Measurements from ENCODE around the gene EFNB2. TPM values are rescaled to one million over a fixed set of nuclear protein-coding genes. Genes with fewer than 3 reads are reported as not detected.

The EFNB2 gene
- total and polyA plus RNA-seq, 9 of the 15 experiments (the other 6 are each of a cell fraction or from before 2014, with no cell fraction given) = 0.01 to 0.29 (median 0.18) TPM

DNA sequence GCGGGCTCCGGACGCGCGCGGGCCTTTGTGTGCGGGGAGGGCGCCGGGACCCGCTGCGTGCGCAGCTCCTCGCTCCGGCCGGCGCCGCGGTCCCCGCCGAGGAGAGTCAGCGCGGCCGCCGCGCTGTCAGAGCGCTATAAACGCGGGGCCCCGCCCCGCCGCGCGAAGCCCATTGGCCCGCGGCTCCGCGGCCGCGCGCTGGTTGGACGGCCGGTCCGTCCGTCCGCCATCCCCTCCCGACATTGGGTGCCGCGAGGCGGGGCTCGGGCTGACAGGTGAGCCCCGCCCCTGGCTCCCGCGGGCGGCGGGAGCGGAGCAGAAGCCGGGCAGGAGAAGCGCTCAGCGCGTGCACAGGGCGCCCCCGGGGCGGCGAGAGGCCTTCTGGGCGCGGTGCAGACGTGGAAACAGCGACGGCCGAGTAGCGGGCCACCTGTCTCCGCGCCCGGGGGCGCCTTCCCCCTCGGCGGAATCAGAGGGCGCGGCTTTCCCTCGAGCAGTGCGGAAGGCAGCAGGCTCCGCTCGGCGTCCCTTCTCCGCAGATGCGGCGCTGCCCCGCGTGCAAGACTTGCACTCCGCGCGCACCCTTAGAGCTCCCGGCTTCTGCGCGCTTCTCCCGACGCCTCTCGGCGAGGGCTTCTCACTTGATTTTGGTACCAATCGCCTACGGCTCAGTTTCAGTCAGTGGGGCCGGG is at the start of gene EFNB2 (continued):
- TF ChIP-seq ZNF41 (CRISPR knock-in tag; conservative IDR thresholded peaks at IDR 0.05) = no peak
- TF ChIP-seq L3MBTL2 (IDR thresholded peaks at IDR 0.05) = peak; percentile 89
- peak; percentile 22 for TF ChIP-seq KDM5B (IDR thresholded peaks at IDR 0.05; ENCODE audit: insufficient replicate concordance, low read depth, low read length)
- TF ChIP-seq, protein P1, sequence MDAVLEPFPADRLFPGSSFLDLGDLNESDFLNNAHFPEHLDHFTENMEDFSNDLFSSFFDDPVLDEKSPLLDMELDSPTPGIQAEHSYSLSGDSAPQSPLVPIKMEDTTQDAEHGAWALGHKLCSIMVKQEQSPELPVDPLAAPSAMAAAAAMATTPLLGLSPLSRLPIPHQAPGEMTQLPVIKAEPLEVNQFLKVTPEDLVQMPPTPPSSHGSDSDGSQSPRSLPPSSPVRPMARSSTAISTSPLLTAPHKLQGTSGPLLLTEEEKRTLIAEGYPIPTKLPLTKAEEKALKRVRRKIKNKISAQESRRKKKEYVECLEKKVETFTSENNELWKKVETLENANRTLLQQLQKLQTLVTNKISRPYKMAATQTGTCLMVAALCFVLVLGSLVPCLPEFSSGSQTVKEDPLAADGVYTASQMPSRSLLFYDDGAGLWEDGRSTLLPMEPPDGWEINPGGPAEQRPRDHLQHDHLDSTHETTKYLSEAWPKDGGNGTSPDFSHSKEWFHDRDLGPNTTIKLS (IDR thresholded peaks at IDR 0.05; ENCODE audit: borderline replicate concordance, low read depth) = peak; percentile 35; the same call in 1 of the 2 replicates
- TF ChIP-seq JUNB (CRISPR knock-in tag; conservative IDR thresholded peaks at IDR 0.05) = no peak
- no peak for TF ChIP-seq GATAD2B (IDR thresholded peaks at IDR 0.05; ENCODE audit: borderline replicate concordance)
- TF ChIP-seq ETV5 (CRISPR knock-in tag; IDR thresholded peaks at IDR 0.05; ENCODE audit: low read depth) = no peak
- TF ChIP-seq, protein P2, sequence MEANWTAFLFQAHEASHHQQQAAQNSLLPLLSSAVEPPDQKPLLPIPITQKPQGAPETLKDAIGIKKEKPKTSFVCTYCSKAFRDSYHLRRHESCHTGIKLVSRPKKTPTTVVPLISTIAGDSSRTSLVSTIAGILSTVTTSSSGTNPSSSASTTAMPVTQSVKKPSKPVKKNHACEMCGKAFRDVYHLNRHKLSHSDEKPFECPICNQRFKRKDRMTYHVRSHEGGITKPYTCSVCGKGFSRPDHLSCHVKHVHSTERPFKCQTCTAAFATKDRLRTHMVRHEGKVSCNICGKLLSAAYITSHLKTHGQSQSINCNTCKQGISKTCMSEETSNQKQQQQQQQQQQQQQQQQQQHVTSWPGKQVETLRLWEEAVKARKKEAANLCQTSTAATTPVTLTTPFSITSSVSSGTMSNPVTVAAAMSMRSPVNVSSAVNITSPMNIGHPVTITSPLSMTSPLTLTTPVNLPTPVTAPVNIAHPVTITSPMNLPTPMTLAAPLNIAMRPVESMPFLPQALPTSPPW (CRISPR knock-in tag; IDR thresholded peaks at IDR 0.05) = peak; percentile 61; the same call in 1 of the 2 replicates
- TF ChIP-seq, protein P3, sequence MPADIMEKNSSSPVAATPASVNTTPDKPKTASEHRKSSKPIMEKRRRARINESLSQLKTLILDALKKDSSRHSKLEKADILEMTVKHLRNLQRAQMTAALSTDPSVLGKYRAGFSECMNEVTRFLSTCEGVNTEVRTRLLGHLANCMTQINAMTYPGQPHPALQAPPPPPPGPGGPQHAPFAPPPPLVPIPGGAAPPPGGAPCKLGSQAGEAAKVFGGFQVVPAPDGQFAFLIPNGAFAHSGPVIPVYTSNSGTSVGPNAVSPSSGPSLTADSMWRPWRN (IDR thresholded peaks at IDR 0.05; ENCODE audit: low read depth) = no peak
- TF ChIP-seq RBFOX2 (IDR thresholded peaks at IDR 0.05; ENCODE audit: low read depth, low read length) = peak; percentile 64
- TF ChIP-seq ETV1 (tag; conservative IDR thresholded peaks at IDR 0.05; ENCODE audit: low read depth) = no peak
- peak; percentile 100 for TF ChIP-seq RBM25 (IDR thresholded peaks at IDR 0.05; ENCODE audit: low read depth, low read length, severe bottlenecking)
- TF ChIP-seq FOS (IDR thresholded peaks at IDR 0.05; ENCODE audit: extremely low read depth, insufficient read length) = peak; percentile 95
- TF ChIP-seq, protein P4, sequence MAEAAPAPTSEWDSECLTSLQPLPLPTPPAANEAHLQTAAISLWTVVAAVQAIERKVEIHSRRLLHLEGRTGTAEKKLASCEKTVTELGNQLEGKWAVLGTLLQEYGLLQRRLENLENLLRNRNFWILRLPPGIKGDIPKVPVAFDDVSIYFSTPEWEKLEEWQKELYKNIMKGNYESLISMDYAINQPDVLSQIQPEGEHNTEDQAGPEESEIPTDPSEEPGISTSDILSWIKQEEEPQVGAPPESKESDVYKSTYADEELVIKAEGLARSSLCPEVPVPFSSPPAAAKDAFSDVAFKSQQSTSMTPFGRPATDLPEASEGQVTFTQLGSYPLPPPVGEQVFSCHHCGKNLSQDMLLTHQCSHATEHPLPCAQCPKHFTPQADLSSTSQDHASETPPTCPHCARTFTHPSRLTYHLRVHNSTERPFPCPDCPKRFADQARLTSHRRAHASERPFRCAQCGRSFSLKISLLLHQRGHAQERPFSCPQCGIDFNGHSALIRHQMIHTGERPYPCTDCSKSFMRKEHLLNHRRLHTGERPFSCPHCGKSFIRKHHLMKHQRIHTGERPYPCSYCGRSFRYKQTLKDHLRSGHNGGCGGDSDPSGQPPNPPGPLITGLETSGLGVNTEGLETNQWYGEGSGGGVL (CRISPR knock-in tag; IDR thresholded peaks at IDR 0.05) = no peak
- no peak for TF ChIP-seq NR4A1 (CRISPR knock-in tag; IDR thresholded peaks at IDR 0.05)
- no peak for TF ChIP-seq NR4A1 (tag; IDR thresholded peaks at IDR 0.05)
- no peak for TF ChIP-seq IRF2 (CRISPR knock-in tag; IDR thresholded peaks at IDR 0.05)

Data from K562 (cell line).